ENCODE results near the gene STX12.

GRCh38 chr1:27759236-27759635 lies 13.8 kb upstream of the STX12 start:
- TF ChIP-seq CTCF (IDR thresholded peaks at IDR 0.05) (no peak), POLR2A (IDR thresholded peaks at IDR 0.05) (no peak)
